Measurements from ENCODE around the gene CORO1C.
"Not testable (repeated sequence)": the region's sequence is repeated elsewhere in the genome, so short reads cannot be mapped to it uniquely, and the experiment has no call there.

Gene CORO1C

GRCh38 chr12:108633081-108633533 lies 98.2 kb downstream of the CORO1C start:
- DNase-seq, result no peak

- DNase-seq, result not testable (repeated sequence)
Measured at GRCh38 chr12:108631261-108631660, 100.1 kb downstream of the CORO1C start.

GRCh38 chr12:108630481-108631207 lies 100.7 kb downstream of the CORO1C start:
- peak; percentile 52 for DNase-seq

GRCh38 chr12:108629824-108630476 lies 101.4 kb downstream of the CORO1C start:
- DNase-seq, result peak; percentile 84

- DNase-seq, result no peak
Measured at GRCh38 chr12:108629151-108629550, 102.2 kb downstream of the CORO1C start.

- DNase-seq, result no peak
Measured at GRCh38 chr12:108627134-108627920, 104.0 kb downstream of the CORO1C start.

GRCh38 chr12:108625228-108625627 lies 106.1 kb downstream of the CORO1C start:
- DNase-seq, result no peak

GRCh38 chr12:108623577-108623976 lies 107.7 kb downstream of the CORO1C start:
- DNase-seq, result no peak

GRCh38 chr12:108622921-108623514 lies 108.3 kb downstream of the CORO1C start:
- DNase-seq, result no peak

- DNase-seq, result peak; percentile 64
Measured at GRCh38 chr12:108622421-108622820, 108.9 kb downstream of the CORO1C start.

GRCh38 chr12:108621161-108621560 lies 110.2 kb downstream of the CORO1C start:
- no peak for DNase-seq

- no peak for DNase-seq
Measured at GRCh38 chr12:108620236-108620879, 111.0 kb downstream of the CORO1C start.

- DNase-seq, result no peak
Measured at GRCh38 chr12:108619369-108620160, 111.8 kb downstream of the CORO1C start.

GRCh38 chr12:108618953-108619274 lies 112.4 kb downstream of the CORO1C start:
- DNase-seq, result not testable (repeated sequence)

GRCh38 chr12:108618079-108618952 lies 113.0 kb downstream of the CORO1C start:
- peak; percentile 76 for DNase-seq

GRCh38 chr12:108616941-108617858 lies 114.1 kb downstream of the CORO1C start:
- peak; percentile 84 for DNase-seq

GRCh38 chr12:108616359-108616758 lies 115.0 kb downstream of the CORO1C start:
- DNase-seq, result no peak

GRCh38 chr12:108615918-108616317 lies 115.4 kb downstream of the CORO1C start:
- no peak for DNase-seq

- no peak for DNase-seq
Measured at GRCh38 chr12:108614639-108615038, 116.7 kb downstream of the CORO1C start.

GRCh38 chr12:108614041-108614440 lies 117.3 kb downstream of the CORO1C start:
- DNase-seq, result no peak
